Germinal center (tissue), 1 donor: ENCODE results near the gene CTDP1.

Source experiments
- DNase-seq: peaks from one replicate; pipeline ENCODE4 v3.0.0; 2012; ENCODE audit warnings: mixed read lengths, low spot score

Gene CTDP1

DNA sequence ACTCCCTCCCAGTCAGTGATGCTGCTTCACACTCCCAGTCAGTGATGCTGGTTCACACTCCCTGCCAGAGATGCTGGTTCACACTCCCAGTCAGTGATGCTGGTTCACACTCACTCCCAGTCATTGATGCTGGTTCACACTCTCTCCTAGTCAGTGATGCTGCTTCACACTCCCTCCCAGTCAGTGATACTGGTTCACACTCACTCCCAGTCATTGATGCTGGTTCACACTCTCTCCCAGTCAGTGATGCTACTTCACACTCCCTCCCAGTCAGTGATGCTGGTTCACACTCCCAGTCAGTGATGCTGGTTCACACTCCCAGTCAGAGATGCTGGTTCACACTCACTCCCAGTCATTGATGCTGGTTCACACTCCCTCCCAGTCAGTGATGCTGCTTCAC lies 83.8 kb downstream of the CTDP1 start:
- DNase-seq, result no peak

DNA sequence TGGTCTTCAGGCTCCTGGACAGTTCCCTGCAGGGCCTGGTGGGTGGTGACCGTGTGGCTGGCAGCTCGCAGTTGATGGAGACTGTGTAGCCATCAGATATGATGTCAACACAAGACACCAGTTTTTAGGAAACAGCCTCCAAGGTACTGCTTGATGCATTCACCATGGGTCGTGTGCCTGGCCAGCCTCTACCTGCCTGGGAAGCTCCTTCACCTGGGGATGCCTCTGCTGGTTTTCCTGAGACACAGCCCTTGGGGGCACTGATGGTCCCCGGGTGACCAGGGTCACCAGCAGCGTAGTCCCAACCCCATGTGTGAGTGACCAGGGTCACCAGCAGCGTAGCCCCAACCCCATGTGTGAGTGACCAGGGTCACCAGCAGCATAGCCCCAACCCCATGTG lies 84.5 kb downstream of the CTDP1 start:
- DNase-seq, result no peak

DNA sequence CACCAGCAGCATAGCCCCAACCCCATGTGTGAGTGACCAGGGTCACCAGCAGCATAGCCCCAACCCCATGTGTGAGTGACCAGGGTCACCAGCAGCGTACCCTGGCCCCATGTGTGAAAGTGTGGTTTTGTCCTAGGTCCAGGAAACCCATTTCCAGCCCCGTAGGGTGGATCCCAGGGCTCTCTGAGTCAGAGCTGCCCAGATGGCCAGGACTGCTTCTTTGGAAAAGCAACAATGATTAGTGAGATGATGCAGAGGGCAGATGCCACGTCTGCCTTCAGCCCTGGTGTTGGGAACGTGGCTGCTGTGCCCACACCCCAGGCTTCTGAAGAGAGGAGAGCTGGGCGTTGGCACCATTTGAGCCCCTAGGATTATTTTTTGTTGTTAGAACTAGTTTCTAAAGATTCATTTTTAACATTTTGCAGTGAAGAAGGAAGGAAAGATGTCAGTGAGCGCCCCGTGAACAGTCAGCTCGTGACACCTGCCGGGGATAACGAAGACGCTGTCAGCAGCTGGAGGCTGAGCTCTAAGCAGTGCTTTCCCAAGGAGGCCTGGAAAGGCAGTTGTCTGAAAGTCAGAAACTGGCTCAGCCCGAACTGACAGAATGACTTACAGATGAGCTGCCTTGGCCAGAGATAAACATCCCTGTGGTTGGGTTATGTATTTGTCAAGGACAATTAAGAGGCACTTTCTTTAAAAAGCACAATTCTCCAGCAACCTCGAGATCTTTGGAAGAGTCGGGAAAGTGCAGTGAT lies 86.1 kb downstream of the CTDP1 start:
- DNase-seq, result no peak

GRCh38 chr18:79766308-79766707 lies 86.7 kb downstream of the CTDP1 start:
- no peak for DNase-seq

DNA sequence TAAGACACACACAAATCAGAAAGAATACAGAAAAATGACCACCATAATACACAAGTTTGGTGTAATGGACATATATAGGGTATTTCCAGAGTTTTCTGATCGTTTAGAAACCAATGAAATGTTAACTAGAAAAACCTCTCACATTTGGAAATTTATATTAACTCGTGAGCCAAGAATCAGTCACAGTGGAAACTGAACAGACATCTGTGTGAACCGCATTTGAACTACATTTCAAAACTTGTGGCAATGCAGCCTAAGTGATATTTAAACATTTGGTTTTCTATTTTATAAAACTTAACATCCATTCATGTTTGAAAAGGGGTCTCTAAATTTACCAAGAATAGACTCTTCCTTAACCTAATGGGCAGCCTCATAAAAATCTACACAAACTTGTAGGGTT lies 89.1 kb downstream of the CTDP1 start:
- DNase-seq, result no peak

DNA sequence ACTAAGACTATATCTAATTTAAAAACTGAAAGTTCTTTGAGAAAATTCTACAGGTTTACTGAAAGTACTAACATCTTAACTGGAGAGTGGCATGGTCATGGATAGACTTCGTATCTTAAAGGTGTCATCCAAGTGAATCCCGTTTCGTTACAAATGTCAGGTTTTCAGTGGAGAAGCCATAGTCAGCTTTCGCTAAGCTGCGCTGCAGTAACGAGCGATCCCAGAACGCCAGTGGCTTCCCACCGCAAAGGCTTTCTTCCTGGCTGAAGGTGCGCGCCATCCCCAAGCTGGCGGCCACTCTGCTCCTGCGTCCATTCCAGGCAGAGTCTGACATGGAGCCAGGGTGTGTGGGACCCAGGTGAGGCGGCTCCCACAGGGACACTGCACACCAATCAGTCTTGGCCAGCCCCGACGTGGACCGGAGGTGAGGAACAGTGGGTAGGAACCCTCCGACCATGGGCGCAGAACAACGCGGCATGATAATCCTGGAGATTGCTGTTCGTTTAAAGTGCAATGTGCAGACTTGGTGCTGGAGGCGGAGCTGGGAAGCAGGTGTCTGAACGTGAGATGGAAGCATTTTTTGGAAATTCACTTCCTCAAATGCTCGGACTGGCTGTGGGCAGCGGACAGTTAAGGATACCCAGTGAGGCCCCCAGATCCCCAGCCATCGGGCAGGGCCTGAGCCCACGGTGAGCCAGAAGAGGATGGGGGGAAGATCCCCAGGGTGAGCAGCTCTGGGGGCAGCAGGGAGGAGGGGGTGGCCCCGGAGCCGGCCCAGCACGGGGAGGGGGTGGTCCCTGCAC lies 90.3 kb downstream of the CTDP1 start:
- no peak for DNase-seq

DNA sequence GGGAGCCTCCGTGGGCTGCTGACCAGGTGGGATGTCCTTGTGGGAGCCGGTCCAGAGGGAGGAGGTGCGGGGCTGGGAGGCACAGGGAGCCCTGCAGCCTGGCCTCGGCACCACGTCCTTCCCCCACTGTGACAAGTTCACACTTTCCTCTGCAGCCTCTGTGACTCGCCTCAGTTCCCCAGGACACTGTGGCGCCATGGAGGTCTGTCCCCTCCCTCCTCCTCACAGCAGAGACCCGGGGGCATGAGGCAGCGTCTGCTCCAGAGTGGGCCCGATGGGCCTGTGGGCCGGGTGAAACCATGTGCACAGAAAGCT lies 90.9 kb downstream of the CTDP1 start:
- no peak for DNase-seq

- DNase-seq, result no peak
These were observed 91.2 kb downstream of the CTDP1 start for GRCh38 chr18:79770826-79771225.

- no peak for DNase-seq
These were observed 92.0 kb downstream of the CTDP1 start for GRCh38 chr18:79771446-79772107.

DNA sequence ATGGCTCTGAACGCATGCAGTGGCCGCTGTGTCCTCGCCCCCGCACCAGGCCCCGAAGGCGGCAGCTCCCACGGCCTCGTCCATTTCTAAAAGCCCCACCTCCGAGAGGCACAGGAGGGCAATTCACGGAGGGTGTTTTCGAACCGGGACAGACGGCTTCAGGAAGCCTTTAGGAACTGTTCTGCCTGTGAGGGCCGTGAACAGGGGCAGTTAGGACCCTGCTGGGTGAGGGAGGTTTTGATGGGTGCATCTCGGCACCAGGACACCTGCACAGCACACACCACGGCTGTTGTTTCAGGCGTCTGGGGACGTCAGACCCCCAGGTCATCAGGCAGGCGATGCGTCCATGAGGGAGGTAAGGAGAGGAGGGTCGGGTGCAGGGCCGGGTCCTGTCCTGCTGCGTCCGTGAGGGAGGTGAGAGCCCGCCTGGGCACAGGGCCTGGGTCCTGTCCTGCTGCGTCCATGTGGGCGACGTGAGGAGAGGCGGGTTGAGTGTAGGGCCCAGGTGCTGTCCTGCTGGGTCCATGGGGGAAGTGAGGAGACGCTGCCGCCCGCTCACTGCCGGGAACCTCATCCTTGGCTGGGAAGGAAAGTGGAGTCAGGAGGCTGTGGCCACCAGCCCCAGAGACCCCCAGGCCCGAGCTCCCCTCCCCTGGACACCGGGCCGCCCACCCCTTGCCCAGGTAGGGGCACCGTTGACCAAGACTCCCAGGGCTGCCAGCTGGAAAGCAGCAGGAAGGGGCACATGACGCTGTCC lies 92.7 kb downstream of the CTDP1 start:
- no peak for DNase-seq

- no peak for DNase-seq
These were observed 93.5 kb downstream of the CTDP1 start for GRCh38 chr18:79772865-79773696.

DNA sequence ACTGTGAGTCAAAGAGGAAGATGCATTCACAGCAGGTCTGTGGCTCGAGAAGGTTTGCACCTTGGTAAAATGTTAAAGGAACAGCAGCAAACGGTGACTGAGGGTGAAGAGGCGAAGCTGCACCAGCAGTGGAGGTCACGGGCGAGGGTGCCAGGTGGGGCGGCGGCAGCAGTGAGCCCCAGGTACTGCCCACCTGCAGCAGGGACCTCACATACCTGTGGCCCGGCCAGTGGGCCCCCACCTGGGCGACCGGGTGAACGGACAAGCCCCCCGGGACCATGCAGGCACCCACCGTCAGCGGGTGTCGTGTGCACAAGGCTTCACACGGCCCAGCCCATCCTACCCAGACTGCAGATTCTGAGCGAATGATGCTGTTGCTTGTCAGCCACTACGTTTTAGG lies 94.5 kb downstream of the CTDP1 start:
- no peak for DNase-seq

DNA sequence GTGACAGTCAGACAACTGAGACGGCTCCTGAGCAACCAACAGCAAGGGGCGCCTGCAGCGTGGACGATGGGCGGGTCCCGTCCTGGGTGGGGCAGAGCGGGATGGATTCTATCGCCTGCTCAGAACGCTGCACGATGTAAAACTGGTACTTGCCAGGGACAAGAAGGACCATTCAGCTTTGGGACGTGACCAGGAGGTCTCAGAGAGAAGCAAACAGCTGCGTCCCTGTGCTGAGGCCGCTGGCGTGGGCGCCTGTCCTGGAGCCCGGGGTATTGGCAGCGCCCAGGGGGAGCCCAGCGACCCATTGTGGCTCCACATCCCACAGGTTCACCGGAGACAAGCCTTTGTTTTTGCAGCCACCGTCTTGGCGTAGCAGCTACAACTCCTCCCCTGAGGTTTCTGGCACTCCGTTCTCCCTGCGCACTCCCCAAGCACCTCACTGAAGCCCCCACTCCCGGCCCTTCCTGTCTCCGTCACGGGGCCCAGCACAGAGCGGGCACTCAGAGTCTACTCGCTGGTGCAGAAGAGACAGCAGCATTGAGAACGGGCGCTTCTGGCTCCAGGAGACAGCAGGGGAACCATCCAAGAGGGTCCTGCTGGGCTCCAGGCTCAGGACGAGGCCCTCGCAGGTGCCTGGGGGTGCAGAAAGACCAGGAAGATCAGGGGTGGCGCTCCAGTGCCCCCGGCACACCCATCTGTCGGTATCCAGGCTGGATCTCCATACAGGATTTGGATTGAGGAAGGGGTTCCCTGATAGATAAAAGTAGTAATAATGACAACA lies 96.0 kb downstream of the CTDP1 start:
- DNase-seq, result no peak

DNA sequence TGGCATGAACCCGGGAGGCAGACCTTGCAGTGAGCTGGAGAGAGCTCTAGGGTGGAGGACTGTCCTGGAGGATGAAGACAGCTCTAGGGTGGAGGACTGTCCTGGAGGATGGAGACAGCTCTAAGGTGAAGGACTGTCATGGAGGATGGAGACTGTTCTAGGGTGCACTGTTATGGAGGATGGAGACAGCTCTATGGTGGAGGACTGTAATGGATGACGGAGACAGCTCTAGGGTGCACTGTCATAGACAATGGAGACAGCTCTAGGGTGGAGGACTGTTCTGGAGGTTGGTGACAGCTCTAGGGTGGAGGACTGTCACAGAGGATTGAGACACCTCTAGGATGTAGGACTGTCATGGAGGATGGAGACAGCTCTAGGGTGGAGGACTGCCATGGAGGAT lies 97.1 kb downstream of the CTDP1 start:
- DNase-seq, result no peak

DNA sequence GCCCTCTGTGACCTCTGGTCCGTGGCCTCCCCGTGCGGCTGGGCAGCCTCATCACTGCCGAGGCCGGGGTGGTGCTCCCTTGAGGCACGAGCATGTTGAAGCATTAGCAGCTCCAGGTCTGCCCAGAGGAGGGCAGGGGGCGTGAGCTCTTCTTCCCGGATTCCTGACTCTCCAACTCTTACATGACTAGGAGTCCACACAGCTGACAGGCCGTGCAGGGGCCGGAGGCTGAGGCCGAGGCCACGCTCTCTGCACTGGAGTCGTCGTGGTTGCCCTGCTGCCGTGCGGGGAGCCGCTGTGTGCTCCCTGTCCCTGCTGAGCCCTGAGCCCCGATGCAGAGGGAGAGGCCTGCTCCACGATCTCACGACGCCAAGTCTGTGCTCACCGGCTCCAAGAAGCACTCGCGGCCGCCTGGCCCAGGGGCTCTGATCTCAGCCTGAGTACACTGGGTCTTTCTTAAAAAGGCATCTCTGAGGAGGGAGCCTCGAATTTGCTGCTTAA lies 98.7 kb downstream of the CTDP1 start:
- DNase-seq, result no peak

DNA sequence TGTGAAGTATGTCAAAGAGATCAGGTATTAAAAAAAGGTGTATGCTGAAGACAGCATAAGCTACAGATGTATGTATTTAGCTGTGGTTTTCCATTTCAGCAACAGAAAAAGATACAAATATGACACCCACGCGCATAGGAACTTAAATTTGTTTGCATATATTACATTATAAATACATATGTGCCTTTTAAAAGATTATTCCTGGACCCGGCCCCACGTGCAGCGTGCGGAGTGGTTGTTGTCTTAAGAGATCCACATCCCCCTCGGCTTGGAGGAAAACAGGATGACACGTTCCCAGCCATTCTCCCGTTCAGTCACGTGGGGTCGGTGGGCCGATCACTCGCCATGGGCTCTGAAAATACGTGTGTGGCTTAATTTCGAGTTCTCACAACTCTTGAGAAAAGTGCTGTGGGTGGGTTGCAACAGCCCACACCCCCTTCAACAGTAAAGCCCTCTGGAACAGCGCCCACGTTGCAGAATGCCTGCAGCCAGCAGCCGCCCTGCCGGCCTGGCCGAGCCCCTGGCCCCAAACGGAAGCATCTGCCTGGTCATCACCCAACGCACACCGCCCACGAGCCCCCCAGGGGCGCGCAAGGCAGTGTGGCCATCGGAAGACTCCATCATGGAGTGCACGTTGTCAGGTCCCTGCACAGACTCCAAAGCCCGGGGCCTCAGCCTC lies 99.6 kb downstream of the CTDP1 start:
- no peak for DNase-seq

DNA sequence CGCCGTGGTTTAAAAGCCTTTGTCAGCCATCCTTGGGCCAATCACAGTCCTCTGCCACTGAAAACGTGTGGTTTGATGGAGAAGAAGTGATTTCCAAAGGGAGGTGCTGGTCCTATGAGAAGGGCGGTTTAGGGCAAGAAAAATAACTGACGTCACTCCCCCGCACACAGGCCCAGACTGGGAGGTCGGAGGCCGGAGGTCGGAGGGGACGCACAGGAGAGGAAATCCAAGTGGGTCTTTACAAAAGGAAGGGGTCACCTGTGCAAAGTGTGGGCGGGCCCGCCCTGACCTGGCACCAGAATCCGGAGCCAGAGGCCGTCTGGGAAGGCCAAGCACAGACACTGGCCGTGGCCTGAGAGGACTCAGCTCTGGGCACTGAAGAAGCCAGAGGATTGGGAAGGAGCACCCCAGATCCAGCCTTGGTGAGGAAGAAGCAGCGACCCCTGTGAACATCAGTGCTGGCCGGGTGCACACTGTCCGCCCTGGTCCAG lies 100.1 kb downstream of the CTDP1 start:
- DNase-seq, result no peak

DNA sequence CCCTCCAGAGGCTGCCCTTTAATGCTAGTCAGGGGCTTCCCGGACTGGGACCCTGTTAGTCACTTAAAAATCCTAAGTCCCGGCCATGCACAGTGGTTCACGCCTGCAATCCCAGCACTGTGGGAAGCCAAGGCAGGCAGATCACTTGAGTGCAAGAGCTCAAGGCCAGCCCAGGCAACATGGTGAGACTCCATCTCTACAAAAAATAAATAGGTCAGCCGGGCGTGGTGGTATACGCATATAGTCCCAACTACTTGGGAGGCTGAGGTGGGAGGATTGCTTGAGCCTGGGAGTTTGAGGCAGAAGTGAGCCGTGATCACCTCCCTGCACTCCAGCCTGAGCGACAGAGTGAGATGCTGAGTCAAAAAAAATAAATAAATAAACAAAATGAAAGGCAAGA lies 100.9 kb downstream of the CTDP1 start:
- no peak for DNase-seq

DNA sequence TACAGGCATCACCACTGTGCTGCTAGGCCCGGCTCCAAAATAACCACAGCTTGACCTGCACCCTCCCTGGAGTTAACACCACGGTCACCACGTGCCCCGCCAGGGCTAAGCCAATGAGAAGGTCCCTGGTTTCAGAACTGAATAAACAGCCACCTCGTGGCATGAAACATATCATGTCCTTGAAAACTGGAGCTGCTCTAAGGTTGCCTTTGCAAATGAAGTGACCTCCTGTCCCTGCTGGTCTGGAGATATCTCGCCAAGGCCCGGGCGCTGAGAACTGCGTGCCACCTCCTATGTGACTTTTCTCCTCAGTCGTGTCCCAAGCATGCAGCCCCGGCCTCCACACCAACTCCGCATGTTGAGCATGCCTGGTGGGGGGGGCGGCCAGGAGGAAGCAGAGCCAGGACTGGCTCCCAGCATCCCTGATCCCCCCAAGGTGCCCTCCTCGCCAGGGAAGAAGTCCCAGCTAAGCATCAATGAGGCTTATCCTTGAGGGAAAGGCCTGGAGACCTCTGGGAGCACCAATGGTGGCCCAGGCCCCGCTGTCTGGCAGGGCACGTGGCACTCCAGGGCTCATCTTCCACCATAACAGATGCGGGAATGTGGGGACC lies 101.8 kb downstream of the CTDP1 start:
- no peak for DNase-seq
